Lung (tissue), 12 donors: ENCODE measurements around the gene KLF11. TPM values are rescaled to one million over a fixed set of nuclear protein-coding genes. Genes with fewer than 3 reads are reported as not detected.

Source experiments
- ATAC-seq: fragments of 200-7000 bp; cut with Tn5 transposase; one replicate; pipeline ENCODE4 v1.9.1; 2020; ENCODE audit warnings: moderate number of reproducible peaks; ENCODE audit not compliant: insufficient read depth, low FRiP score
- DNase-seq, 3 donors: peaks; one replicate each; pipeline ENCODE4 v3.0.0-alpha.2; 2013 to 2017
- H3K27ac ChIP-seq, 2 donors: one replicate each; pipeline ENCODE4 v1.5.1; 2013; ENCODE audit warnings: mild to moderate bottlenecking in 2 of 2, moderate library complexity in 2 of 2, control low read depth in 1 of 2, inconsistent platforms in 1 of 2, low read depth in 1 of 2, low read length in 1 of 2
- H3K27me3 ChIP-seq, 3 donors: one replicate each; pipeline ENCODE4 v1.5.1; 2013; ENCODE audit warnings: low read length in 2 of 3; ENCODE audit not compliant: control insufficient read depth in 3 of 3, insufficient read depth in 3 of 3
- H3K36me3 ChIP-seq, 4 donors: one replicate each; pipeline ENCODE4 v1.5.1; 2013; ENCODE audit warnings: low read length in 4 of 4, mild to moderate bottlenecking in 1 of 4, moderate library complexity in 1 of 4; ENCODE audit not compliant: control insufficient read depth in 4 of 4, insufficient read depth in 4 of 4
- H3K4me1 ChIP-seq, 5 donors: one replicate each; pipeline ENCODE4 v1.5.1; 2013; ENCODE audit warnings: low read length in 5 of 5, mild to moderate bottlenecking in 2 of 5, moderate library complexity in 1 of 5; ENCODE audit not compliant: control insufficient read depth in 5 of 5, insufficient read depth in 5 of 5
- H3K4me3 ChIP-seq: one replicate; pipeline ENCODE4 v1.5.1; 2013; ENCODE audit warnings: mild to moderate bottlenecking, control low read depth, moderate library complexity
- H3K9ac ChIP-seq, 2 donors: one replicate each; pipeline ENCODE4 v1.5.1; 2013; ENCODE audit warnings: low read length in 2 of 2, control low read depth in 1 of 2; ENCODE audit not compliant: insufficient read depth in 1 of 2
- H3K9me3 ChIP-seq, 4 donors: one replicate each; pipeline ENCODE4 v1.5.1; 2013; ENCODE audit warnings: low read length in 3 of 4, mild to moderate bottlenecking in 1 of 4, moderate library complexity in 1 of 4; ENCODE audit not compliant: control insufficient read depth in 4 of 4, insufficient read depth in 3 of 4
- WGBS, 2 donors: extraction: QIAGEN DNeasy Blood & Tissue Kit; methylation state at CpG; one replicate each; pipeline ENCODE4 v1.1.7; 2013; 5-methylcytosine and 5-hydroxymethylcytosine counted together
- polyA plus RNA-seq, 2 donors: library from polyadenylated mRNA; stranded (reverse); fragments of 200-250 nt; gene quantifications; one replicate each; pipeline ENCODE4 v1.2.1, GENCODE V29; 2013
- total RNA-seq, 2 donors: library from RNA; depleted of rRNA in 1 of 2; stranded (reverse); fragments of >200 nt in 1 of 2; gene quantifications; one replicate each; pipeline ENCODE4 v1.2.1, GENCODE V29; 2014 to 2021
- TF ChIP-seq, protein P1 (sequence below): IDR thresholded peaks from 2 replicates; pipeline ENCODE4 v1.5.1; 2012; ENCODE audit warnings: mild to moderate bottlenecking; ENCODE audit errors: control extremely low read depth, extremely low read depth
- donor health status: control.
- donor health status: control.
- donor health status: Bipolar disorder and iron deficiency.
- donor health status: healthy.
- donor health status: DM: yes; HTN: yes; CAD: no.

KLF11 gene
- total and polyA plus RNA-seq, 4 donors, result 7.4 to 21.8 (median 17.3) TPM

DNA sequence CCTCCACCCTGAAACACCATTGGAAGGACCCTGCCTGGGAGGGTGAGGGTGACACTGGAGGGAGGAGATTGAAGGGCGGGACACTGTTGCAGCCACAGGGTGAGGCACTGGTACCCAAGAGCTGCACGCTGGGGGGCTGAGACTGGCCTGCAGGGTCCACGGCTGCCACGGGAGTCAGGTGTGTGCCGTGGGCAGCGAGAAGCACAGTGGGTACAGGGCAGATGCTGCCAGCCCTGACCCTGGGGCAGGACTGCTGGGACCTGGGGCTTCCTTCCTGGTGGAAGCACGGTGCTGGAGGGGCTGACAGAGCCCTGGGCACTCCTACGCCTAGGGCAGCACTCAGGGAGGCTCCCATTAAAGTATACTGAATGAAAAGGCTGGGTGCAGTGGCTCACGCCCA lies 20.2 kb downstream of the KLF11 start:
- H3K9me3 ChIP-seq, result peaks cover 0 to 3% (median 0%) of the 10 kb centered on the region in 4 donors
- WGBS, 2 donors, result 94 to 97% methylated on average over 9 of the region's 9 CpGs
- H3K27me3 ChIP-seq, result no peaks in the 10 kb centered on the region
- no peak overlapping the region for H3K27ac ChIP-seq
- no peak overlapping the region for H3K9ac ChIP-seq
- no peaks in the 10 kb centered on the region for H3K36me3 ChIP-seq
- no peak overlapping the region for H3K4me3 ChIP-seq
- TF ChIP-seq, protein P1, sequence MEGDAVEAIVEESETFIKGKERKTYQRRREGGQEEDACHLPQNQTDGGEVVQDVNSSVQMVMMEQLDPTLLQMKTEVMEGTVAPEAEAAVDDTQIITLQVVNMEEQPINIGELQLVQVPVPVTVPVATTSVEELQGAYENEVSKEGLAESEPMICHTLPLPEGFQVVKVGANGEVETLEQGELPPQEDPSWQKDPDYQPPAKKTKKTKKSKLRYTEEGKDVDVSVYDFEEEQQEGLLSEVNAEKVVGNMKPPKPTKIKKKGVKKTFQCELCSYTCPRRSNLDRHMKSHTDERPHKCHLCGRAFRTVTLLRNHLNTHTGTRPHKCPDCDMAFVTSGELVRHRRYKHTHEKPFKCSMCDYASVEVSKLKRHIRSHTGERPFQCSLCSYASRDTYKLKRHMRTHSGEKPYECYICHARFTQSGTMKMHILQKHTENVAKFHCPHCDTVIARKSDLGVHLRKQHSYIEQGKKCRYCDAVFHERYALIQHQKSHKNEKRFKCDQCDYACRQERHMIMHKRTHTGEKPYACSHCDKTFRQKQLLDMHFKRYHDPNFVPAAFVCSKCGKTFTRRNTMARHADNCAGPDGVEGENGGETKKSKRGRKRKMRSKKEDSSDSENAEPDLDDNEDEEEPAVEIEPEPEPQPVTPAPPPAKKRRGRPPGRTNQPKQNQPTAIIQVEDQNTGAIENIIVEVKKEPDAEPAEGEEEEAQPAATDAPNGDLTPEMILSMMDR, result no peak
- H3K4me1 ChIP-seq, result peaks cover 0 to 13% (median 0%) of the 10 kb centered on the region in 5 donors
- DNase-seq, result no peak
- no peak for ATAC-seq

DNA sequence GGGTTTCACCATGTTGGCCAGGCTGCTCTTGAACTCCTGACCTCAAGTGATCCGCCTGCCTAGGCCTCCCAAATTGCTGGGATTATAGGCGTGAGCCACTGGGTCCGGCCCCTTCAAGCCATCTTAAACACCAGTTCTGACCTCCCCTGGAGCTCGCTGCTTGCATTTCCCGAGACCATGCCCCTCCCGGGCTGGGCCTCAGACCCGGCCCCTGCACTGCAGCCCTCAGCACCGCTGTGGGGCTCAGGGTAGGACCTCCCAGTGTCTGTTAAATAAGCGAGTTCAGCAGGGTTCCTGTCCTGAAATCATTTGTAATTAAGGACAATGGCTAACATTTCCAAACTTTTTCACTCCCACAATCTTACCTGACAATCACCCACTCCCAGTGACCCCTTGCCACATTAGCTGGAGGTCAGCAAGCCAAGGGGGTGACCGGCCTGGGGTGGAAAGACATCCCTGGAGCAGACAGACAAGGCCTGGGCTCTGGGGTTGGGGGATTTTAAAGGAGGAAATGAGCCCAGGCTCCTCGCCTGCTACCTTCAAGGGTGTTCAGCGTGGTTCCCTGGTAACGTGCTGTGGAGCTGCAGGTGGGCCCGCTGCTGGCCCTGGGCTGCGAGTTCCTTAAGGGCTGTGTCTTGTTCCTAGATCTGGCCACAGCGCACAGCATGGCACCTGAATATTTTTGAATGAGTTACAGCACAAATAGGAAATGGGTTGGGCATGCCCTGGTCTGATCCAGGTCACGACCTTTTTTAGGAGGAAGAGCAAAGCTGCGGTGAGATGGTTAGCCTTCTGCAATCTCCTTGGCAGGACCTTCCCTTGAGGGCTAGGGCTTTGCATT lies 21.8 kb downstream of the KLF11 start:
- DNase-seq (no peak), ATAC-seq (no peak)
- Histone ChIP-seq H3K36me3 (no peaks in the 10 kb centered on the region), H3K27me3 (no peaks in the 10 kb centered on the region), H3K9ac (no peak overlapping the region), H3K4me3 (no peak overlapping the region), H3K4me1 (peaks cover 0 to 7% (median 0%) of the 10 kb centered on the region in 5 donors), H3K27ac (no peak overlapping the region), H3K9me3 (peaks cover 0 to 3% (median 0%) of the 10 kb centered on the region in 4 donors)
- TF ChIP-seq, protein P1, result no peak
- WGBS, 2 donors, result 85% methylated on average over 18 of the region's 18 CpGs

DNA sequence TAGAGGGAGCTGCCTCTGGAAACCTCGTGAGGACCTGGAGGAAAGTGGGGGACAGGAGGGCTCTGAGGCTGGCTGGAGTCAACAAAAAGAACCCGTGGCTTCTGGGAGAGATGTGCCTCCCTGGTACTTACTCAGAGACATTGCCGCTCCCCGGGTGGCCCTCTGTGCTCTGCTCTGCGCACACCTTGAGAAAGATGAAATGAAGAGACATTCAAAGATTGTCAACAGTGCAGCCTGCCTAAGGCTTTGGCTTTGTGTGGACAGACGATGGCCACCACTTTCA lies 22.4 kb downstream of the KLF11 start:
- DNase-seq, result no peak
- Histone ChIP-seq H3K27me3 (no peaks in the 10 kb centered on the region), H3K4me1 (peaks cover 0 to 2% (median 0%) of the 10 kb centered on the region in 5 donors), H3K27ac (no peak overlapping the region), H3K9ac (no peak overlapping the region), H3K9me3 (peaks cover 0 to 3% (median 0%) of the 10 kb centered on the region in 4 donors), H3K36me3 (no peaks in the 10 kb centered on the region), H3K4me3 (no peak overlapping the region)
- no peak for ATAC-seq
- TF ChIP-seq, protein P1, result no peak
- 85 to 87% methylated on average over 6 of the region's 6 CpGs for WGBS, 2 donors
